ENCODE data around the gene CALHM3. TPM values are rescaled to one million over a fixed set of nuclear protein-coding genes. Genes with fewer than 3 reads are reported as not detected.

Gene CALHM3
- polyA plus RNA-seq, 1 donor (not counting 4 experiments of a cell fraction or from before 2014, with no cell fraction given): not detected

- FAIRE-seq: no peak
- H3K36me3 ChIP-seq (ENCODE audit: control insufficient read depth in 2 of 2, extremely low read depth in 1 of 2, insufficient read depth in 2 of 2, low read length in 2 of 2): peaks cover 65 to 70% of the 10 kb centered on the region in 2 experiments
Observed at GRCh38 chr10:103441611-103442010, 37.4 kb downstream of the CALHM3 start.

GRCh38 chr10:103441206-103441605 is 37.8 kb downstream of the CALHM3 start:
- Histone ChIP-seq H3K9ac (ENCODE audit: control insufficient read depth, extremely low read depth, insufficient read depth, low read length) (no peak overlapping the region), H3K9me3 (ENCODE audit: control insufficient read depth, low read depth, low read length) (no peaks in the 10 kb centered on the region), H3K79me2 (ENCODE audit: control insufficient read depth, insufficient read depth, low read length) (no peaks in the 10 kb centered on the region), H3K9me1 (ENCODE audit: control insufficient read depth, extremely low read depth, insufficient read depth, low read length) (no peaks in the 10 kb centered on the region), H3K4me2 (ENCODE audit: control insufficient read depth, extremely low read depth, insufficient read depth, low read depth, low read length) (no peak overlapping the region), H3K27ac (ENCODE audit: control insufficient read depth, insufficient read depth, low read length) (no peak overlapping the region), H4K20me1 (ENCODE audit: control insufficient read depth, extremely low read depth, insufficient read depth, low read length) (no peaks in the 10 kb centered on the region), H2AFZ (ENCODE audit: control insufficient read depth, low read length) (no peak overlapping the region), H3K4me3 (ENCODE audit: control insufficient read depth in 2 of 3, extremely low read depth in 1 of 3, insufficient read depth in 2 of 3, low read depth in 1 of 3, low read length in 3 of 3) (no peak overlapping the region), H3K27me3 (ENCODE audit: control insufficient read depth, extremely low read depth, insufficient read depth, low read length) (no peaks in the 10 kb centered on the region), H3K36me3 (ENCODE audit: control insufficient read depth in 2 of 2, extremely low read depth in 1 of 2, insufficient read depth in 2 of 2, low read length in 2 of 2) (peaks cover 64 to 67% of the 10 kb centered on the region in 2 experiments), H3K4me1 (ENCODE audit: control insufficient read depth, extremely low read depth, insufficient read depth, low read length) (no peaks in the 10 kb centered on the region)
- no peak for DNase-seq (ENCODE audit: low read depth, low spot score)
- dilution Hi-C loops (cut with MboI; ENCODE audit: extremely low pct_ligation_motif_present, low sequenced_read_pairs): no loop called here
- TF ChIP-seq CTCF (optimal IDR thresholded peaks at IDR 0.05 in 1 of 3, IDR thresholded peaks at IDR 0.05 in 1 of 3, conservative IDR thresholded peaks at IDR 0.05 in 1 of 3; ENCODE audit: extremely low read depth in 1 of 3, insufficient read depth in 2 of 3, low read length in 3 of 3) (no peak), EZH2 (IDR thresholded peaks at IDR 0.05; ENCODE audit: low read length) (no peak)
- no peak for FAIRE-seq

More at GRCh38 chr10:103441611-103442010, 37.4 kb downstream of the CALHM3 start:
- no peak for DNase-seq (ENCODE audit: low read depth, low spot score)
- dilution Hi-C loops (cut with MboI; ENCODE audit: extremely low pct_ligation_motif_present, low sequenced_read_pairs): no loop called here
- H3K4me1 ChIP-seq (ENCODE audit: control insufficient read depth, extremely low read depth, insufficient read depth, low read length): no peaks in the 10 kb centered on the region
- no peak overlapping the region for H3K9ac ChIP-seq (ENCODE audit: control insufficient read depth, extremely low read depth, insufficient read depth, low read length)
- no peaks in the 10 kb centered on the region for H3K27me3 ChIP-seq (ENCODE audit: control insufficient read depth, extremely low read depth, insufficient read depth, low read length)
- H3K79me2 ChIP-seq (ENCODE audit: control insufficient read depth, insufficient read depth, low read length): no peaks in the 10 kb centered on the region
- H3K9me1 ChIP-seq (ENCODE audit: control insufficient read depth, extremely low read depth, insufficient read depth, low read length): no peaks in the 10 kb centered on the region
- H3K9me3 ChIP-seq (ENCODE audit: control insufficient read depth, low read depth, low read length): no peaks in the 10 kb centered on the region
- H3K4me2 ChIP-seq (ENCODE audit: control insufficient read depth, extremely low read depth, insufficient read depth, low read depth, low read length): no peak overlapping the region
- no peaks in the 10 kb centered on the region for H4K20me1 ChIP-seq (ENCODE audit: control insufficient read depth, extremely low read depth, insufficient read depth, low read length)
- no peak overlapping the region for H2AFZ ChIP-seq (ENCODE audit: control insufficient read depth, low read length)
- no peak overlapping the region for H3K27ac ChIP-seq (ENCODE audit: control insufficient read depth, insufficient read depth, low read length)
- no peak for TF ChIP-seq EZH2 (IDR thresholded peaks at IDR 0.05; ENCODE audit: low read length)
- no peak overlapping the region for H3K4me3 ChIP-seq (ENCODE audit: control insufficient read depth in 2 of 3, extremely low read depth in 1 of 3, insufficient read depth in 2 of 3, low read depth in 1 of 3, low read length in 3 of 3)

- H3K4me1 ChIP-seq (ENCODE audit: control insufficient read depth, extremely low read depth, insufficient read depth, low read length): no peaks in the 10 kb centered on the region
- H3K4me2 ChIP-seq (ENCODE audit: control insufficient read depth, extremely low read depth, insufficient read depth, low read depth, low read length): no peak overlapping the region
- H3K27ac ChIP-seq (ENCODE audit: control insufficient read depth, insufficient read depth, low read length): no peak overlapping the region
- TF ChIP-seq CTCF (optimal IDR thresholded peaks at IDR 0.05 in 1 of 3, IDR thresholded peaks at IDR 0.05 in 1 of 3, conservative IDR thresholded peaks at IDR 0.05 in 1 of 3; ENCODE audit: extremely low read depth in 1 of 3, insufficient read depth in 2 of 3, low read length in 3 of 3) (no peak), EZH2 (IDR thresholded peaks at IDR 0.05; ENCODE audit: low read length) (no peak)
- dilution Hi-C loops (cut with MboI; ENCODE audit: extremely low pct_ligation_motif_present, low sequenced_read_pairs): no loop called here
- H3K9me1 ChIP-seq (ENCODE audit: control insufficient read depth, extremely low read depth, insufficient read depth, low read length): no peaks in the 10 kb centered on the region
- no peaks in the 10 kb centered on the region for H3K79me2 ChIP-seq (ENCODE audit: control insufficient read depth, insufficient read depth, low read length)
- FAIRE-seq (no peak), DNase-seq (ENCODE audit: low read depth, low spot score) (no peak)
- no peaks in the 10 kb centered on the region for H4K20me1 ChIP-seq (ENCODE audit: control insufficient read depth, extremely low read depth, insufficient read depth, low read length)
- H2AFZ ChIP-seq (ENCODE audit: control insufficient read depth, low read length): no peak overlapping the region
- H3K4me3 ChIP-seq (ENCODE audit: control insufficient read depth in 2 of 3, extremely low read depth in 1 of 3, insufficient read depth in 2 of 3, low read depth in 1 of 3, low read length in 3 of 3): no peak overlapping the region
- H3K36me3 ChIP-seq (ENCODE audit: control insufficient read depth in 2 of 2, extremely low read depth in 1 of 2, insufficient read depth in 2 of 2, low read length in 2 of 2): peaks cover 63 to 64% of the 10 kb centered on the region in 2 experiments
- no peaks in the 10 kb centered on the region for H3K27me3 ChIP-seq (ENCODE audit: control insufficient read depth, extremely low read depth, insufficient read depth, low read length)
- no peak overlapping the region for H3K9ac ChIP-seq (ENCODE audit: control insufficient read depth, extremely low read depth, insufficient read depth, low read length)
- no peaks in the 10 kb centered on the region for H3K9me3 ChIP-seq (ENCODE audit: control insufficient read depth, low read depth, low read length)
Observed at GRCh38 chr10:103440416-103440815, 38.6 kb downstream of the CALHM3 start.
